GM10847 (cell line): ENCODE measurements around the gene EVX1.

Source experiments
- POLR2A ChIP-seq: IDR thresholded peaks from 2 replicates; pipeline ENCODE4 v1.6.1; 2011; ENCODE audit not compliant: insufficient read length; ENCODE audit errors: extremely low read depth

The EVX1 gene

DNA sequence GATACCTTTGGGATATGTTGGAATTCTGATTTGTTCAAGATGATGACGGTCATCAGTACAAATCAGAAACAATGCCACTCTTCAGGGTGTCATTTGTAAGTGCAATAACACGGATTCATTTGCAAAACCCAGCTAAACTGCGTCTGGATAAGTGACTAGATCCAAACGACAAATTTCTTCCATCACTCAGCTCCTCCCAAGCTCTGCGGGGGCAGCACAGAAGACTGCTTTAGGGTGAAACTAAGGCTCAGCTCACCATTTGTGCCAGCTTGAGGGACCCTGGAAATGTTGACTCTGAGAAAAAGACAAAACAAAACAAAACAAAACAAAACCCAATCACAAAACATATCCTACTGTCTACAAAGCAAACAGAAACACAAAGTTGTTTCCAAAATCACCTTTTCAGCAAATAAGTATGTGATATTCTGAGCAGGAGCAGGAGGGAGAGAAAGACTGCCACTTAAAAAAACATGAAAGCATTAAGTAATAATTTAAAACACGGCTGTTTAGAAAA, 8.0 kb downstream of the EVX1 start:
- TF ChIP-seq POLR2A = no peak

DNA sequence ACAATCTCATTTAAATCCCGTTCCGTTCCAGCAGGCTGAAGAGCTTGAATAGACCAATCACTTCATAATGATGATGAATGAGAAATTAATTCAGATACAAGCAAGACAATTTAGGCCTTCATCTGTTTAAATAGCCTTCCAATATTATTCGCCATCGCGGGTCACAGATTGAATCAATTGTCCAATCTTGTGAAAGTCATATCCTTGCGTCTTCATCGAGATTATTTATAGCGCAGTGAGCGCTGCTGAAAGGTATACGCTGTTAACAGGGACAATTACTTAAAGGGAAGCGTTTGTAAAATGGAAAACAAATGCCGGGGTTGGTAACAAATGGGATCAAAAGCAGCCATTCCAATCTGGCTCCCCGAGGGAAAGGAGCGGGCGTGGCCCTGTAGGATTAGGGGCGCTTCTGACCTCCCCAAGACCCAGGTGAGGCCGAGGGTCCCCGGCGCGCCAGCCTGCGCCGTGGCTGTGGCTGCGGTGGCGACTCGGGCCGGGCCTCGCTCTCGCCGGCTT, 8.6 kb downstream of the EVX1 start:
- no peak for TF ChIP-seq POLR2A

DNA sequence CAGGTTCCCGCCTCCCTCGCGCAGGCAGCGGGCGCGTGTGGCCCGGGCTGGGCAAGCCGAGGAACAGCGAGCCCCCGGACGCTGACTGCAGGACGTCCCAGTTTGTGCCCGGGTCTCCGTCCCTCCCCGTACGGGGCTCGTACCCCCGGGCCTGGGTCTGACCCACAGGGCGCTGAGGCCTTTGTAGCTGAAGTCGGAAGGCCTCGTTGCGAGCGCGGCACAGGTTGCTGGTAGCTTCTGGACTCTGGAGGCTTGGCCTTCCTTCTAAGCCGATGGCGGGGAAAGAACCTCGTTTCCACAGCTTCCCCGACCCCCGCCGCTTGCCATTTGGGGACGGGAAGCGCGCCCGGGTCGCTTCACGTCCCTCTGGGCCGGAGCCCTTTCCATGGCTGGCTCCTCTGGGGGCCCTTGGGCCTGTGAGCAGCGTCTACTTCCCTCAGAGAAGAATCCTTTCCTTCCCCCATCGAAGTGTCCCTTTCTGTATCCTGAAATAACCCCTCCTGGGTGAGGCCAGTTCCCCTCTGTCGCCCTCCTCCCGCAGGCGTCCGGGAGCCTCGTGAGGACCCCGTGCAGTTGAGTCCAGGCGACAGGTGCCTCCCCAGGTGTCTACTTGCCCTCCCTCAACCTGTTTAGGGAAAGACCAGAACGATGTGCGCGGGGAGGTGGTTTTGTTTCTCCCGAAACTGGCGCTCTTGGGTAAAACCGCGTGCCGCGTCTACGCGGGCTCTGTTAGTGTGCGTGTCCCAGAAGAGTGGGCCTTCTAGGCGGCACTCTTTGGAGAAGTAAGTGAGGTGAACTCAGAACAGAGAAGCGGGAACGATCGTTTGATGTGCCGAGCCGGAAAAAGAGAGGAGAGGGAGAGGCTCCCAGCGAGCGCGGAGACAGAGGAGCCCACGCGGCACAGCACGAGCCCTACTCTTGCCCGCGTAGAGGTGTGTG, 9.3 kb downstream of the EVX1 start:
- TF ChIP-seq POLR2A = no peak

- TF ChIP-seq POLR2A = no peak
These were observed 12.0 kb downstream of the EVX1 start for GRCh38 chr7:27254625-27255024.

- TF ChIP-seq POLR2A = no peak
These were observed 17.6 kb downstream of the EVX1 start for GRCh38 chr7:27260211-27260610.

DNA sequence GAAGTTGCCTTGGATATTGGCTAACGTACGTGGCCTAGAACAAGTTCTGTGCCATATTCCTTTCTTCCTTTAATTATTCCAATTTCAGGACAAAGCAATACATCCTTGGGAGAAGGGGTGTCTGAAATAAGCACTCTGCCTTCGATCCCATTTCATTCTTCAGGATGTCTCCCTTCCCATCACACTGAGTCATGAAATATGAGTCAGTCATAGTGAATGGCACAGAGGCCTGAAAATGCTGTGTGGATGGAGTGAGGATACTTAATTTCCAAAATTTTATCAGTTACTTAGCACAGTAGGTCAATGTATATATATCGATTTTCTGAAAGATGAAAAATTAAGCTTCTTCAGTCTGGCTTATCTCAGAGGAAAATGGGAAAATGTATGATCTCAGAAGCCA, 19.5 kb downstream of the EVX1 start:
- no peak for TF ChIP-seq POLR2A

- TF ChIP-seq POLR2A = no peak
These were observed 21.2 kb downstream of the EVX1 start for GRCh38 chr7:27263781-27264180.

DNA sequence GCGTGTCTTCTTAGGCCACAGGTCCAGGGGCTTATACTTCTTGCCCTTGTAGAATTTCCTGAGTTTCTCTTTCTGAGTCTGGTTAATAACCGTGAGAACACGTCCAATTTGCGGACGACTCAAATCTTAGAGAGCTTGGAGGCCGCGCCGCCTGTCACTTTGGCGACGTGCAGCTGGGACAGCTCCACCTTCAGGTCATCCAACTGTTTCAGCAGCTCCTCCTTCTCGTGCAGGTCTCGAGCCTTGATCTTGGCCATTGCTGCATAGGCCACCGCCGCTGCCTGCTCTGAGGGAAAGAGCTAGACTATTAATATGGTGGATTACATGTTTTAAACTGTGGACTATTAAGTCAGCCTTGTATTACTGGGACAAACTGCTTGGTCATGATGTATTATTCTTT, 26.9 kb downstream of the EVX1 start:
- no peak for TF ChIP-seq POLR2A

GRCh38 chr7:27271384-27271783, 28.8 kb downstream of the EVX1 start:
- TF ChIP-seq POLR2A = no peak

- TF ChIP-seq POLR2A = no peak
These were observed 35.0 kb downstream of the EVX1 start for GRCh38 chr7:27277628-27278027.

DNA sequence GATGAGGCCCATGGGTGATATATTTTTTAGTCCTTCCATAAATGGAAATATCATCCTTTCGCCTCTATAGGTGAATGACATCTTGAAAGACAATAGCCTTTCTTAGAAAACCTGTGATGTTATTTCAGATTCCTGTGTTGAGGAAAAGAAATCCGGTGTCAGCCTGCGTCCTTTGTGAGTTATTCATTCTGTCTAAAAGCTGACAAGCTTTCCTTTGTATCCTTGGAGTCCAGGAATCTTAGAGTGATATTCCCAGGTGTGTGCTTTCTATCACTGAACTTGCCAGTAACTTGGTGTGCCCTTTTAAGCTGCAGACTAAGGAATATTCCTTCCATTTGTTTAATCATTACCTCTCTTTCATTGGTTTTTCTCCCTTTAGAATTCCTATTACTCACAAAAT, 41.0 kb downstream of the EVX1 start:
- no peak for TF ChIP-seq POLR2A

DNA sequence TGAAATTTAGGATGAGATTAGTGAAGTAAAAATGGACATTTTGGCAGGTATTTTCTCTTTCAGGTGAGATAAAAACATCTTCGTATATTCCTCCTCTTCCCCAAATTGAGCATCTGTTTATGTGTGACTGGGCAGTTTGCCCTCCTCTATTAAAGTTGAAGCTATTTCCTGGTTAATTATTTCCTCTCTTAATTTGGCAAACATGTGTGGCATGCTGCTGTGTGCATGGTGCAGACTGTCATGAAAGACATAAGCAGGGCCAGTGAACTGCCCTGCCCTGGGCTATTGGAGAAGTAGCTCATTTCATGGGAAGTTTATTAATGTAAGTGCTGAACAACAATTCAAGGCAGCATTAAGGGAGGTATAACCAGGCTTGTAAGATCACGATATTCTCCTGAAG, 52.6 kb downstream of the EVX1 start:
- TF ChIP-seq POLR2A = no peak

GRCh38 chr7:27297356-27297755, 54.8 kb downstream of the EVX1 start:
- TF ChIP-seq POLR2A = no peak
